HG03196 (cell line): ENCODE measurements around the gene WDR1.

Experiments
- ATAC-seq: cut with Tn5 transposase; IDR thresholded peaks from one replicate; pipeline ENCODE4 v1.9.1; 2021; ENCODE audit not compliant: unreplicated experiment

WDR1 gene

GRCh38 chr4:10099499-10100325, 16.9 kb downstream of the WDR1 start:
- ATAC-seq, result no peak

- ATAC-seq, result no peak
These were observed 17.8 kb downstream of the WDR1 start for GRCh38 chr4:10098780-10099160.

GRCh38 chr4:10097906-10098779, 18.5 kb downstream of the WDR1 start:
- no peak for ATAC-seq

GRCh38 chr4:10096978-10097335, 19.6 kb downstream of the WDR1 start:
- no peak for ATAC-seq

GRCh38 chr4:10096201-10096977, 20.2 kb downstream of the WDR1 start:
- ATAC-seq, result peak; percentile 66

GRCh38 chr4:10095296-10095991, 21.2 kb downstream of the WDR1 start:
- peak; percentile 32 for ATAC-seq

DNA sequence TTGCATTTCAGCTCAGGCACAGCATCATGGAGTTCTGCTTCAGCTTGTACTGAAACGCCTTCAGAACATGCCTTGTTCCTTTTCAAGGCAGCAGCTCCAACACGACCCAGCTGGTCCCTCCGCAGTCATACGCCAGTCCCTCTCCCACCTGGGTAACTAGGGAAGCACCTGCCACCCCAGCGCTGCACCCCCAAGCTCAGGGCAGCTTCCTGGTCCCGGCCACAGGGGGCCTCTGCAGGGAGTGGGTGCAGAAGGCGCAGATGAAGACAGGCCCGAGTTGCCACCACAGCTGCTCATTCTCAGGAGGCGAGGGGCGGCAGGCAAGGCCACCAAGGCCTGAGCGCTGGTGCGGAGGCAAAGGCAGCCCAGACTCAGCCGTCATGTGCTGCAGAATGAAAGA, 21.8 kb downstream of the WDR1 start:
- ATAC-seq, result no peak

- ATAC-seq, result no peak
These were observed 22.6 kb downstream of the WDR1 start for GRCh38 chr4:10093801-10094552.

- ATAC-seq, result no peak
These were observed 23.4 kb downstream of the WDR1 start for GRCh38 chr4:10093271-10093621.

DNA sequence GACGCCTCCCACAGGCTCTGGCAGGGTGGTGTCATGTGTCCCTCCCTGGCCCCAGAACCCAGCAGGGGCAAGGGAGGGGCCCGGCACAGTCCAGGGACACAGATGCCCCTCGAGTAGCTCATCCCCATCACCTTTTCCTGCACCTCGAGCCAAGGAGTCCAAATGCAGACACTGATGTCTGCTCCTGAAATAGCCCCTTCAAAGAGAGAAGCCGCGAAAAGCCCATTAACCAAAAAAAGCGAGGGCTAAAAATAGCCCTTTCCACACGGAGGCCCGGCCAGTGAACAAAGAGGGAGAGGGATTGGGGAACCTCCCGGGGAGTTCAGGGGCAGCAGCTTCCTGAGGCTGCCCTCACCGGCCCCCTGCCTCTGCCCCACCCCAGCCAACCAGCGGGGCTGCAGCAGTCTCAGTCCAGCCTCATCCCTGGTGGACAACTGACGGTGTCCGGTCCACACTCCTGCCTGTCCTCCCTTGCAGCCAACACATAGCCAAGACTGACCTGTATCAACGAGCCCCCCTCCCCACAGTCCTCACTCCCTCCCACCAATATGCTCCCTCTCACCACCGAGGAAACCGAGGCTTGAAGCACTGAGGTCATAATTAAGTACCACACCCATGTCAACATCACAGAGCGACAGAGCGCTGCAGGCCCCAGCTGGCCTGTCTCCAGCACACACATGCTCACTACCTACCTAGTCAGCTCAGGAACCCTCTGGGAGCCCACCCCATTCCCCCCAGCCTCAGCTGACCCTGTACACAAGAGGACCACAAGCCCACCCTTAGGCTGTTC, 23.9 kb downstream of the WDR1 start:
- ATAC-seq, result no peak

- ATAC-seq, result no peak
These were observed 24.9 kb downstream of the WDR1 start for GRCh38 chr4:10091531-10092181.

GRCh38 chr4:10090467-10091250, 25.9 kb downstream of the WDR1 start:
- ATAC-seq, result no peak

- no peak for ATAC-seq
These were observed 27.3 kb downstream of the WDR1 start for GRCh38 chr4:10089346-10089745.

DNA sequence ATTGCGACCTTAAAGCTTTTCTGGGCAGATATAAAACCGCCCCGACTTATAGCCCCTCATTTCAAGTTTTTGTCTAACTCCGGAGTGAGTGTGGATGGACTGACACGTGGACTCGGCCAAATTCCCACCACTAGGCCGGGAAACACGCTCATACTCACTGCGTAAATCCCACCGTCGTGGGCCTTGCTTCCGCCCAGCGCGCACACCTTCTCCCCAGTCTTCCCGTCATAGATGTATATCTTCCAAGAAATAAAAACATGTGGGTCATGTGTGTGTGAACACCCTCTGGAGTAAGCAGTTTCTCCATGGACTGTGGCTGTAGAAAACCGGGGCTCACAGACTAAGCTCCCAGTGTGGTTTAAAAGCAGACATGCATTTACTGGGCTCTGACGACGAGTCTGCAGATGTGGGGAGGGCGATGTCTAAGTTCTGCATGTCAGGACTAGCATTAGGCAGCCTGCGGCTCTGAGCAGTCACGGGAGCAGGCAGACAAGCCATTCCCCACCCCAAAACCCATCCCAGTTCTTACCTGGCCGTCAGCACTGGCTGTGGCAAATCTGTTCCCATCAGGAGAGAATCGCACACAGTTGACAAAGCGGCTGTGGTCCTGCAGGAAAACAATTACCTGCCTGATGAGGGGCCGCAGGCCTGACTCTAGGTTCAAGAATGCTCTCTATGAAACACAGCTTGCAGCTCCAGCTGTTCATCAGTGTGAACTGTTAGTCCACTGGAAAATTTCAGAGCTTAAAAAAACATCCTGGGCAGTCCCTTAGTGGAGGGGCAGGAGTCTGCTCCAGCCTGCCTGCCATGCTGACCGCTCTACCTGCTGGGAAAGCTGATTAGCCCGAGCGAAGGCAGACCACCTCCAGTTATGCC, 28.2 kb downstream of the WDR1 start:
- no peak for ATAC-seq

DNA sequence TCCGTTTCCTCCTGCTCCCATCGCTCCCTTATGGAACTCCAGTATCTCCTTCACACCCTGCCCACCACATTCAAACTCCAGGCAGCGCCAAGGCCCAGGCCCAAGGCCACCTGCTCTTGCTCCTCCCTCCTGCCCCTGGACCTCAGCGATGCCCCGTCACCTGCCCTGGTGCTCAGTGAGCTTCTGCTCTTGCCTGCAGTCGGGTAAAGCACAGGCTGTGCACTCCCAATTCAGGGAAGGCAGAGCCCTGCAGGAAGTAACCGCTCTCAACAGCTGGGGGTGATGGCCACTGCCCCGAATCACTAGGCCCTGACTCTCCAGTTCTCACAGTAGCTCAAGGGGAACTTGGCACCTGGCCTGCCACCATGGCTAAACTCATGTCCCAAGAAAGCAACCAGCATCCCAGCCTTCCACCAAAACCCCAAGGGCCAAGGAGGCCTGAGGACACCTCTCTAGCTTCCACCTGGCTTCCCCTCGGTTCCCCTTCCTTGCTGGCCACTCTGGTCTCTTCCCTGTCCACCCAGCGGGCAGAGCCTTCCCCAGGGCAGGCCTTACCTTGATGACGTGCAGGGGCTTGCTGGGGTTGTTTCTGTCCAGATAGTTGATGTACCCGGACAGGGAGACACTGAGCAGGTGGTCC, 29.3 kb downstream of the WDR1 start:
- ATAC-seq, result no peak

GRCh38 chr4:10086506-10087120, 30.0 kb downstream of the WDR1 start:
- ATAC-seq, result no peak
